NCI-H69 (cell line): Measurements from ENCODE around the gene ANKRD16.
"Not testable (repeated sequence)": the region's sequence is repeated elsewhere in the genome, so short reads cannot be mapped to it uniquely, and the experiment has no call there.

Experiments used
- DNase-seq: peaks from one replicate; lab custom pipeline; 2025; lab: John Stamatoyannopoulos, UW

Gene ANKRD16

DNA sequence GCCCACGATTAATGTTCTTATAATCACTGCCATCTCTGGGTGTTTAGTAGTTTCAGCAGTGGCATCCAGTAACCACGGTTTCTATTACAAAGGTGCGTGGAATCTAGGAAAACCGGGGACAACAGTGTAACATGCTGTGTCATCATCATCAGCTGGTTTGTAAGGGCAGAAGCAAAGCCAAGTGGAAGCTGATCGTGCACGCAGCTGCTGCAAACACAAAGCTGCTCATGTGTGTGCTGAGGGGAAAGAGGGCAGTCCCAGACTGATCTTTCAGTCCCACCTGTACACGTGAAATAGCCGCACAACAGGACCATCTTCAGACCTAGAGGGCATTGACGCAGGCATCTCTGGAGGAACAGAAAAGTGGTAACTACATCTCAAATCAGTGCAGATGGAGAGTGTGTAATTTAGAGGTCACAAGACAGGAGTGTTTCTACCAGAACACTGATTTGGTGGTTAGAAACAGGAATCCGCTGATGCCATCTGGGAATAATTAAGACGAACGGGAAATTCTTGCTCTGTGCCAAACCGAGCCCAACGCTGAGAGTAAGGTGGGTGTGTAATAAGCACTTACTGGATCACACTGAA, 13.4 kb downstream of the ANKRD16 start:
- DNase-seq = peak; percentile 6

DNA sequence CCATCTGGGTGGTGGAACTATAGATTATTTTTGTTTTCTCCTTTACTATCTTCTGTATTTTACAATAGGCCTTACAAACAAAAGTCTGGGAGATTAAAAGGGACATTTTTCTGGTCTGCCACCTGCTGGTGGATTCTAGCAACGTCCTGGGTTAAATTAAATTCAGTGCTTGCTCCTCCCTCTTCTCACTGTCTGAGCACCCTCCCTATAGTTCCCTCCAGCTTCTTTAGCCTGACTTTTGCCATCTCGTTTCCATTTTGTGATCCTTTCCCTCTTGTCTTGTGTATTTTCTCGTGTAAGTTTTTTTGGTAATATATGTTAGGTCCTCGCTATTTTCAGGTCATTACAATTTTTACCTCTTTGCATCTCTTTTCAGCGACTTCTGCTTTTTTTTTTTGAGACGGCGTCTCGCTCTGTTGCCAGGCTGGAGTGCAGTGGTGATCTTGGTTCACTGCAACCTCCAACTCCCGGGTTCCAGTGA, 16.1 kb downstream of the ANKRD16 start:
- peak; percentile 34 for DNase-seq

DNA sequence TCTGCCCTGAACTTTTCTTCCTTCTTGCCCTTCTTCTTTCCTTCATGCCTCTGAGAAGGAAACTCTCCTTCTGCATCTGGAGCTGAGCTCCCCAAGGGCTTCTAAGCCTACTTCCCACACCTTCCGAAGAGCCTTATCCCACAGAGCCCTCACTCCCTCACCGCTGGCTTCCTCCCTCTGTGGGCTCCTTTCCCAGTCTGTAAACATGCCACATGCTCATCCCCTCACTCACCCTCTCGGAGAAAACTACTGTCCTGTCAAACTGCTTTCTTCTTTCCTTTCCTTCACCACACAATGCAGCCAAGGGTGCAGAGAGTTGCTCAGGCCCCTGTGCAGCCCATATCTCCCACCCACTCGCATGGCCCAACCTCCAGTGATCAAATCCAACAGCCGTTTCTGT, 18.1 kb downstream of the ANKRD16 start:
- DNase-seq = no peak

DNA sequence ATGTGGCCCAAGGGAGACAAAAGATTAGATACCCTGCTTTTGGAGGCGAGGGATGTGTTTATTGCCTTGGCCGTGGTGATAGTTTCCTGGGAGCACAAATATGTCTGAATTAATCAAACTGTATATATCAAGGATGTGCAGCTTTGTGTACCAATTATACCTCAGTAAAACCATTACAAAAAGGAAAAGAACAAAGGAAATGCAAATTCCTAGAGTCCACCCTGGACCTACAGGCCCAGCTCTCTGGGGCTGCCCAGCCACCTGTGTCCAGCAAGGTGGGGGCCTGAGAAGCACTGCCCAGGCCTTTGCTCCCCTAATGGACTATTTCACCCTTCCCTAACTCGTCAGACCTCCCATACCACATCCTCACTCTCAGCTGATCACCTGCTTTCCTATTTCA, 20.5 kb downstream of the ANKRD16 start:
- DNase-seq = no peak

DNA sequence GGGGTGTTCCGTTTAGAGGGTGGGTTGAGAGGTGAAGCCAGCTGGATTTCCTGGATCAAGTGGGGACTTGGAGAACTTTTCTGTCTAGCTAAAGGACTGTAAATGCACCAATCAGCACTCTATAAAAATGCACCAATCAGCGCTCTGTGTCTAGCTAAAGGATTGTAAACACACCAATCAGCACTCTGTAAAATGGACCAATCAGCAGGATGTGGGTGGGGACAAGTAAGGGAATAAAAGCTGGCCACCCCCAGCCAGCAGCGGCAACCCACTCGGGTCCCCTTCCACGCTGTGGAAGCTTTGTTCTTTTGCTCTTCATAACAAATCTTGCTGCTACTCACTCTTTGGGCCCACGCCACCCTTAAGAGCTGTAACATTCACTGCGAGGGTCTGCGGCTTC, 21.3 kb downstream of the ANKRD16 start:
- not testable (repeated sequence) for DNase-seq

DNA sequence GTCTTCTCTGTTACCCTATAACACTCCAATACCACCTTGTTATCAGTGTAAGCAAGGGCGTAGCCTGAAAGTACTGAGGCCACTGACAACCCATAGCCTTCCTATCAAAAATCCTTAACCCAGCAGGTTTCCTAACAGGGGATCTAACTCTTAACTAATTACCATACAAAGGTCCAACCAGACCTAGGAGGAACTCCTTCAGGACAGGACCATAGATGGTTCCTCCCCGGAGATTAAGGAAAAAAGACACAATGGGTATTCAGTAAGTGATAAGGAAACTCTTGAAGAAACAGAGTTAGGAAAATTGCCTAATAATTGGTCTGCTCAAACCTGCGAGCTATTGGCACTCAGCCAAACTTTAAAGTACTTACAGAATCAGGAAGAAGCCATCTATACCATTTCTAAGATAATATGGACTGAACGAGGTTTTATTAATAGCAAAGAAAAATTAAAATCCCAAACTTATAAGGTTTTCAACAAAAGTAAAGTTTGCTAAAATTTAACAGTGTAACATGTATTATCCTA, 22.5 kb downstream of the ANKRD16 start:
- peak; percentile 0 for DNase-seq

DNA sequence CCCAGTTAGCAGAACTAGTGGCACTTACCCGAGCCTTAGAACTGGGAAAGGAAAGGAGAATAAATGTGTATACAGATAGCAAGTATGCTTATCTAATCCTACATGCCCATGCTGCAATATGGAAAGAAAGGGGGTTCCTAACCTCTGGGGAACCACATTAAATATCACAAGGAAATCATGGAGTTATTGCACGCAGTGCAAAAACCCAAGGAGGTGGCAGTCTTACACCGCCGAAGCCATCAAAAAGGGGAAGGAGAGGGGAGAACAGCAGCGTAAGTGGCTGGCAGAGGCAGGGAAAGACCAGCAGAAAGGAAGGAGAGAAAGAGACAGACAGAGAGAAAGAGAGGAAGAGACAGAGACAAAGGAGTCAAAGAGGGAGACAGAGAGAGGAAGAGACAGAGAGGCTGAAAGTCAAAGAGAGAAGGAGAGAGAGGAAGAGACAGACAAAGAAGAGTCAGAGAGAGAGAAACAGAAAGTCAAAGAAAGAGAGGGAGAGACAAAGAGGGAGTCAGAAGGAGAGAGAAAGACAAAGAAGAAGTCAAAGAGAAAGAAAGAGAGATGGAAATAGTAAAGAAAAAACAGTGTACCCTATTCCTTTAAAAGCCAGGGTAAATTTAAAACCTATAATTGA, 23.1 kb downstream of the ANKRD16 start:
- not testable (repeated sequence) for DNase-seq

DNA sequence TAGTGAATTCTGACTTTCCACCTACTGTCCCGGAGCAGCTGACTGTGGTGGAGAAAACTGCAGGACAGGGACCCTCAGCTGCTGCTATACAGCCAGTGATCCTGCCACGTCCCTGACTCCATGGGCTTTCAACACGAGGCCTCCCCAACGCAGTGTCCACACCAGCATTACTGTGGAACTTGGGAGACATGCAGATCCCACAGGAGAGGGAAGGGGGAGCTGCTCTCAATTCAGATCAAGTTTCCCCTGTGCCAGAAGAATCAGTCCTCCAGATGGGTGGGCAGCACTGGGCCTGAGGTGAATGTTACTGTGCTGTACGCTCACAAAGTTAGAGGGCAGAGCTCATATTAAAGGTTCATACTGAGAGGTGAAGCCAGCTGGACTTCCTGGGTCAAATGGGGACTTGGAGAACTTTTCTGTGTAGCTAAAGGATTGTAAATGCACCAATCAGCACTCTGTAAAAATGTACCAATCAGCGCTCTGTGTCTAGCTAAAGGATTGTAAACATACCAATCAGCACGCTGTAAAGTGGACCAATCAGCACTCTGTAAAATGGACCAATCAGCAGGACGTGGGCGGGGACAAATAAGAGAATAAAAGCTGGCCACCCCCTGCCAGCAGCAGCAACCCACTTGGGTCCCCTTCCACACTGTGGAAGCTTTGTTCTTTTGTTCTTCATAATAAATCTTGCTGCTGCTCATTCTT, 26.6 kb downstream of the ANKRD16 start:
- DNase-seq = not testable (repeated sequence)

DNA sequence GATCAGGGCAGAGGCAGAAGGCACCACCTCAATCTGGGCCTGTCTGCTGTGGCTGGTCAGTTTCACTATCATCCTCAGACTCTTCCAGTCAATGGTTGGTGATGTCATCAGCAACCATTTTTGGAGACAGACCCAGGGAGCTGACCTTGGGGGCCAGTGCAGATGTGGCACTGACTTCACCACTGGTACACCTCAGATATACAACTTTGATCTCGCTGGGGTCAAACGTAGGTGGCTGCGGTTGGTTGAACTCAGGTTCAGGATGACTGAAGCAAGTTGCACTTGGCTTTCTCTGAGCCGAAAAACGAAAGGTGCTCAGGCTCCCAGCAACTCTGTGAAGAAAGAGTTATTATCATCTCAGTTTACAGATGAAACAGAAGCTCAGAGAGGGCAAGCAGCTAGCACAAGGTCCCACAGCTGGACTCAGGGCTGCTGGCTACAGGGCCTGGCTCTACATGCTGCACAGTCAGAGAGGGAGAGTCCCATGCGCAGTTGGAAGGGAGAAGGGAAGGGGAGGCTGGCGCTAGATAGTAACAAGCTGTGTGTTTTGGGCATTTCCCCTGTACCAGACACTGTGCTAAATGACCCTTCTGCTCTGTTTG, 27.2 kb downstream of the ANKRD16 start:
- no peak for DNase-seq

DNA sequence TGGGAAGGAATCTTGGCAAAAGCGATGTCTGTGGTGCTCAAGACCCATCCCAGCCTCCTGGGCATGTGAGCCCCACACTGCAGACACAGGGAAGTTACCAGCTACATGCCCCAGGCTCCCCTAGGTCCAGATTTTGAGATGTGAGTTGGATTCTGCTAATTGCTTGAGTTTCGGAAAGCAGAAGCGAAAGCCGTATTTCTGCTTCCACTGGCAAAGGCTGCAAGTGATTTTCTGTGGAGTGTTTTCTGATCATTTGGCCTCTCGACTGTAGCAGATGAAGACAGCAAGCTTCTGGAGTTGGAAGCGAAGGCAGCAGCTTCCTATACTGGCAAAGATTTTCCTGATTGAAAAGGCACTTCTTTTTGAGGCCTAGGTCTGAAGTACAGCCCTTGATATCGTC, 29.6 kb downstream of the ANKRD16 start:
- DNase-seq = no peak

DNA sequence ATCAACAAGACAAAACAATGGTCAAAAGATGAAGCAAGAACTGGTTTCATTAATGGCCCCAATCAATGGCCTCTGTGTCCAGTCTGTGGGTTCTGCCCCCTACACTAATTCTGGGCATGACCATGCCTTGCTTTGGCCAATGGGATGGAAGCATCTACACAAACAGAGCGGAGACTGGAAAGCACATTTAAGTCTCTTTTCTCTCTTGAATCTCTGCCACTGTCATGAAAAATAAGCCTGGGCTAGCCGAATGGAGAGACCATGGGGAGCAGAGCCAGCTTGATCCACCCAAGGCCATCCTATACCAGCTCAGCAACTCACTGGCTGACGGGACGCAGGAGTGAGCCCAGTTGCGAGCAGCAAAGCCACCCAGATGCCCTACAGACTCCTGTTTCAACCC, 30.9 kb downstream of the ANKRD16 start:
- DNase-seq = no peak

DNA sequence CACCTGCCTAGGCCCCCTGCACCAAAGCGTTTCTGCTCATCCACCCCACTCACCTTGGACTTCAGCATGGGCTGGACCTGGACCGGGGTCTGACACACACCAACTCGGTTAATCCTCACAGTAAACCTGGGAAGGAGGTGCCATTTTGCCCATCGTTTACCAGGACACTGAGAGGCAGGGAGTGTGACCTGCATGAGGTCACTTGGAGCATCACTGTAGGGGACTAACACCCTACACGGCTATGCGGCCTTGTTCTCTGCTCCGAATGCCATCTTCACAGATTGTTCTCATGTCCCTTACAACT, 33.0 kb downstream of the ANKRD16 start:
- DNase-seq = no peak

DNA sequence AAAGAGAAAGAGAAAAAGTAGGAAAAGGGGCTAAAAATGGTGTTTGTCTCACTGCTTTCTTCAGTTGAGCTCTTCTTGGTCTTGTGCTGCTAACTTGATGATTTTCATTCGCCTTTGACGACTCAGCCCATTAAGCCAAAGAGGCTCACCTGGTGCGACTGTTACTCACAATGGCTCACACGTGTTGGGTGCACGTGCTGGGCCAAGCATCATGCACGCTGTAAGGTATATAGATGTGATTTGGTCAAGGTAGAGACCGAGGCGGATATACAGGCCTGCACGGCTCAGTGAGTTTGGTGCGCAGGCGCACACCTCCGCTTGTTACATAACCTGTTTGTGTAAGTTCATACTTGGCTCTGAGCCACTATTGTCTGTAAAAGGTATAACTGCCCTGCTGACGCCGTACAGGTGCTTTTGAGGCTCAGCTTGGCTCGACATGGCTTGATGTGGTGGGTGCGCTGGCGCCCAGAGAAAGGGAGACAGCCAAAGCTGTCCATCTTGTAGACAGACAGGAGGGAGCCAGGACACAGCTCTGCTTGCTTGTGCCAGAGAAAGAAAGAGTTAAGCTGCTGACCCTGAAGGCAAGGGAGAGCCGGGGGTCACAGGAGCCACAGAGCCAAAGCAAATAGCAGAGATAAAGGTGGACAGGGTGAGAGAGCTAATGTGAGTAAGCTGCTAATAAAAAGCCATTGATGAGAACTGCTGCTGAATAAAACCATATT, 33.6 kb downstream of the ANKRD16 start:
- no peak for DNase-seq

DNA sequence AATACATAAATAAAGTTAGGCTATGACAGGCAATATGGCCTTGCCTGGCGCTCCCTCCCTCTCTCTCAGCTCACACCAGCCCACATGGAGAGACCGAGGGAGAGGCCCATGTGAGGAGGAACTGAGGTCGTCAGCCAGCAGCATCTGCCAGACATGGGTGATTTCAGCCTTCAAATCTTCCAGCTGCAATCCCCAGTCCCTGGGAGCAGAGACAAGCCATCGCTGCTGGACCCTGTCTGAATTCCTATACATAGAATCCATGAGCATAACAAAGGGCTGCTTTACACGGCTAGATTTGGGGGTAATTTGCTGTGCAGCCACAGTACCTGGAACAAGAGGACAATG, 35.6 kb downstream of the ANKRD16 start:
- no peak for DNase-seq

DNA sequence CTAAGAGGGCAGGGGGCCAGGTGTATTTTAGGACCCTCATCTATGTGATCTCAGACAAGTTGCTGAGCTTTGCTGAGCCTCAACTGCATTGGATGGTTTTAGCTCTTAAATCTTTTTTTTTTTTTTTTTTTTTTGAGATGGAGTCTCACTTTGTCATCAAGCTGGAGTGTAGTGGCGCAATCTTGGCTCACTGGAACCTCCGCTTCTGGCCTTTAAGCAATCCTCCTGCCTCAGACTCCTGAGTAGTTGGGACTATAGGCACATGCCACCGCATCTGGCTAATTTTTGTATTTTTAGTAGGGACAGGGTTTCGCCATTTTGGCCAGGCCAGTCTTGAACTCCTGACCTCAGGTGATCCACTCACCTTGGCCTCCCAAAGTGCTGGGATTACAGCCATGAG, 43.0 kb downstream of the ANKRD16 start:
- DNase-seq = not testable (repeated sequence)

DNA sequence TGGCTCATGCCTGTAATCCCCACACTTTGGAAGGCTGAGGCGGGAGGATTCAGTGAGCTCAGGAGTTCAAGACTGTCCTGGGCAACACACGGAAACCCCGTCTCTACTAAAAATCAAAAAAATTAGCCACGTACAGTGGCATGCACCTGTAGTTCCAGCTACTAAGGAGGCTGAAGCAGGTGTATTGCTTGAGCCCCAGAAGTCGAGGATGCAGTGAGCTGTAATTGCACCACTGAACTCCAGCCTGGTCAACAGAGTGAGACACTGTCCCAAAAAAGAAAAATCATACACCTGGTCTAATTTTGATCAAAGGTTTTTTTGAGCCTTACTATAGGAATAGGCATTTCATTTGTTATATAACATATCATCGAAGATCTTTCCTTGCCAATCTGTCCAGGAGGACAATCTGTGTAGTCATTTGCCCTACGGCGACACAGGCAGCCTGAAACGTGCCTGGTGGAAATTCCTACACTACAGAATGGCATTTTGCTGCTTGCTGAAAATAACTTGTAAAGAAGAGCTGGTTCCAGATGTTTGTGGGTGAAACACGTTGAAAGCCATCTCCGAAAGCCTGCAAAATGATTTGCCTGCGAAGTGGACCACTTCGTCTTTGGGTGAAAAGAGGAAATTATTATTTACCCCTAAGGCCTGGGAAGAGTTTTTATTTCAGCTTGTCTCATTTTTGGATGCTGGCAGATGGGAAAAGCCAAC, 45.2 kb downstream of the ANKRD16 start:
- no peak for DNase-seq

DNA sequence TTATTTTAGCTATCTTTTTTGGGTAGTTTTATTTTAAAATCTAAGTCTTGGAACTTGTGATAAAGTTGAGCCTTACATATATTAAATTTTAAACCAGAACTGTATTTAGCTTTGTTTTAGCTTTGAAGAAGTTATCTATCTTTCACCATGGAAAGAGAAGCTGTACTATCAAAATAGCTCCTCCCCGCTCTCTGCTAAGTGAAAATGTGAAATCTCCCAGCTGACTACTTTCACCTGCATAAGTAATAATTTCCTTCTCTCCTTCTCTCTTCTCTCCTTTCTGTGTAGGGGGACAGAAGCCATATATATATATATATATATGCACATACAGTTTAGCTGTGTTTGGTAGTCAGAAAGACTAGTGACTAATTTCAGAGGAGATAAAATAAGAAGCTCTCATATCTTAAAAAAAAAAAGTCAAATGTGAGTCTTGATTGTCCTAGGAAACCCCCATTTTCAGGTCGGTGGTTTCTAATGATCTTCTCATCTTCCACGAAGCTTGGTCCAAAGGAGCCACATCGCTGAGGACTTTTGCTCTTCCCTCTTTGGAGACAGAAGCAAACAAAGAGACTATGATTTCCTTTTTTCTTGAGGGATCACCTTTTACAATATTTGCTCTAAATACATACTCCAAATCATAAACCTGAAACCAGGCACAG, 45.9 kb downstream of the ANKRD16 start:
- no peak for DNase-seq

DNA sequence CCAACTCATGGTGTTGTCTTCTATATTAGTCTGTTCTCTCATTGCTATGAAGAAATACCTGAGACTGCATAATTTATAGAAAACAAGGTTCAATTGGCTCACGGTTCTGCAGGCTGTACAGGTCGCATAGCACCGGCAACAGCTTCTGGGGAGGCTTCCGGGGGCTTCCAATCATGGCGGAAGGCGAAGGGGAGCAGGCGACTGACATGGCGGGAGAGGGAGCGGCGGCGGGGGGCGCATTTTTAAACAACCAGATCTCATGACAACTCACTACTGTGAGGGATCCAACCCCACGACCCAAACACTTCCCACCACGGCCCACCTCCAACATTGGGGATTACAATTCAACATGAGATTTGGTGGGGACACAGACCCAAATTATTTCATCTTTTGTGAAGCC, 47.7 kb downstream of the ANKRD16 start:
- no peak for DNase-seq

DNA sequence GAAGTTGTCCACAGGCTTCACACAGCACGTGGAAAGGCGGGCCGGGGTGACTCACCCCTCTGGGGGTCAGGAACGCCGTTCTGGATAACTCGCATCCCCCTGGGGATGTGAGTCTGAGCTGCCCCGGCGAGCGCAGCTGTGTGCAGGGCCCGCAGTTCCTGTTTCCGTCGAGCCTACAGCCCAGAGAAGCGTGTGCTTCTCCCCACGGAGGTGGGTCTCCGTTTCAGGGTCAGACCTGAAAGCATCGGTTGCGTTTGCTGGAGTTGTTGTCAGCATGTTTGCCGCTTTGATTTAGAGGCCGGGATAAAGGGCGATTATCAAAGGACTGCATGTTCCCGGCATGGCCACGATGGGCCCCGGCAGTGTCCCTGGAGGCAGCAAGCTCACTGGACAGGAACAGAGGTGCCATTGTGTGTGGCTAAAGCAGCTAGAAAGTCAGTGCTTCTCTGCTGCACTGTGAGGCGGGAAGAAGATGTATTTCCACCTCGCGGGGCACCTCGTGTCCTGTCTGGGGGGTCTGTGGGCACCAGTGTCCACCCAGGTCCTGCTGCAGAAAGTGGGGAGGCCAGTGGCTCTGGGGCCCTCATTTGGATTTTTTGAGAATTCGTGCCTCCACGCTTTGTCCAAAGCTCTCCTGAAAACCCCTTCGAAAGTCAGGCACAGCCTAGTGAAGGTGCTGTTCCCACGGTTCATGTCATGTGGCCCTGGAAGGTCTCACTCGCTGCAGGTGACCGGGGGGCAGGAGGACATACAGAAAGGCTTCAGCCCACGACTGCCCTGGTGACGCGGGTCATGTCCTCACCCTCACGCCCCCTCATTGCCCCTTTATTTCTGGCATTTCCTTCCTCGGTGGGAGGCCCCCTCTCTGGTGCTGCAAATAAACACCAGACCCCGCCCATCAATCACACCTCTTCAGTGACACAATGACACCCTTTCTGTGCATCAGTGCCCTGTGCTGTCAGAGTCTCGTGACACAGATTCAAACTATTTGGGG, 49.1 kb downstream of the ANKRD16 start:
- no peak for DNase-seq

DNA sequence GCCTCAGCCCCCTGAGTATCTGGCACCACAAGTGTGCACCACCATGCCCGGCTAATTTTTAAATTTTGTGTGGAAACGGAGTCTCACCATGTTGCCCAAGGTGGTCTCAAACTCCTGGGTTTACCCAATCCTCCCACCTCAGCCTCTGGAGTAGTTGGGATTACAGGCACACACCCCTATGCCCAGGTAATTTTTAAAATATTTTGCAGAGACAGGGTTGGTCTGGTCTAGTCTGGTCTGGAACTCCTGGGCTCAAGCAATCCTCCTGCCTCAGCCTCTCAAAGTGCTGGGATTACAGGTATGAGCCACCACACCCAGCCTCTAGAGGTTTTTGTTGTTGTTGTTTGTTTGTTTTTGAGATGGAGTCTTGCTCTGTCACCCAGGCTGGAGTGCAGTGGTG, 53.5 kb downstream of the ANKRD16 start:
- DNase-seq = not testable (repeated sequence)
